Mesothelial cell of epicardium (in vitro differentiated cells): ENCODE results near the gene INPPL1. TPM values are rescaled to one million over a fixed set of nuclear protein-coding genes. Genes with fewer than 3 reads are reported as not detected.

Experiments used
- DNase-seq, 2 experiments: peaks; one replicate each; pipeline ENCODE4 v3.0.0; 2021; ENCODE audit warnings: low spot score in 2 of 2; ENCODE audit not compliant: unreplicated experiment in 2 of 2
- H3K27ac Mint-ChIP-seq: 2 replicates; pipeline ENCODE4 v1.8.0; 2021; ENCODE audit warnings: mixed read lengths
- H3K27me3 Mint-ChIP-seq: 2 replicates; pipeline ENCODE4 v1.8.0; 2021; ENCODE audit warnings: low read depth, mixed read lengths
- H3K36me3 Mint-ChIP-seq: 2 replicates; pipeline ENCODE4 v1.8.0; 2021; ENCODE audit warnings: mixed read lengths
- H3K4me1 Mint-ChIP-seq: 2 replicates; pipeline ENCODE4 v1.8.0; 2021; ENCODE audit warnings: mixed read lengths
- H3K4me3 Mint-ChIP-seq: 2 replicates; pipeline ENCODE4 v1.8.0; 2021; ENCODE audit warnings: mild to moderate bottlenecking, moderate library complexity, mixed read lengths
- H3K9me3 Mint-ChIP-seq: 2 replicates; pipeline ENCODE4 v1.8.0; 2021; ENCODE audit warnings: mixed read lengths
- total RNA-seq: library from RNA; stranded (reverse); gene quantifications from 3 replicates; pipeline ENCODE4 v1.2.1, GENCODE V29; 2021
- TF ChIP-seq, protein P1 (sequence below): fragments of 200-600 bp; sonication (generic); IDR thresholded peaks from one replicate; pipeline ENCODE4 v1.5.0; 2021; ENCODE audit warnings: antibody characterized with exemption; ENCODE audit not compliant: unreplicated experiment

The INPPL1 gene
- total RNA-seq, 1 donor from 2014 or later = 299 TPM

DNA sequence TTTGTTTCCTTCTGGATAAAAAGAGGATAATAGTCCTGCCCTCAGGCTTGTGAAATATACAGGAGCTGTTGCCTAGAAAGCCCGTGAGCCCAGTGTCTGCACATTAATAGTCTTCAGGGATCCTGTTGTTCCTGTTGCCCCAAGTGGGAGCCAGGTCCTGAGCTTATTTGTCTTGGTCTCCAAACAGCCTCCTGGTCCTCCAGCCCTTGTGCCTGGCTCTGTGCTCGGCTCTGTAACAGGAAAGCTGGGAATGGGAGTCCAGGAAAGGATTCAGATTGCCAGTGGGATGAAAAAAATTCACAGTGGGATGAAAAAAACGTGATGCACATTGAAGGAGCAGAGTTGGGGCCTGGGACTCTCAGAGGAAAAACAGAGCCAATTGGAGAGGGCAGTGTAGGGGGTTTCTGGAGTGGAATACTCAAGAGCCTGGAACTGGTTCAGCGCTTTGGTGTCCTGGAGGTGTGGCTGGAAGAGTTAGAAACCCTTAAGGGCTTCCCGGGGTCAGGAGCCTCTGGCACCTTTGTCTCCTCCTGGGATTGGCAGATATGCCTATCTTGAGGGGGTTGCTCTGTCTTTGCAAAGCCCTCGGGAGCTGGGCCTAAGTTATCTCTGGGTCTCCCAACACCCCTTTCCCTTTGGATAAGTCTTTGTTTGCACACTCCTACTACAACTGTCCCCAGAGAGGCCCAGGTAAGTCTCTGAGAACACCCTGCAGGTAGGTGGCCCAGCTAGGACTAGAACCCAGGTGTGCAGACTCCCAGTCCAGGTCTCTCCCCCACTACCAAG is 2.3 kb upstream of the INPPL1 start:
- Mint-ChIP-seq H3K27me3 (peaks cover 4% of the 10 kb centered on the region), H3K4me3 (peak overlapping the region; percentile 80), H3K27ac (peak overlapping the region; percentile 97), H3K9me3 (no peaks in the 10 kb centered on the region), H3K4me1 (peaks cover 27% of the 10 kb centered on the region), H3K36me3 (no peaks in the 10 kb centered on the region)
- peak in 1 of 2 experiments; percentile 38 for DNase-seq
- TF ChIP-seq, protein P1, sequence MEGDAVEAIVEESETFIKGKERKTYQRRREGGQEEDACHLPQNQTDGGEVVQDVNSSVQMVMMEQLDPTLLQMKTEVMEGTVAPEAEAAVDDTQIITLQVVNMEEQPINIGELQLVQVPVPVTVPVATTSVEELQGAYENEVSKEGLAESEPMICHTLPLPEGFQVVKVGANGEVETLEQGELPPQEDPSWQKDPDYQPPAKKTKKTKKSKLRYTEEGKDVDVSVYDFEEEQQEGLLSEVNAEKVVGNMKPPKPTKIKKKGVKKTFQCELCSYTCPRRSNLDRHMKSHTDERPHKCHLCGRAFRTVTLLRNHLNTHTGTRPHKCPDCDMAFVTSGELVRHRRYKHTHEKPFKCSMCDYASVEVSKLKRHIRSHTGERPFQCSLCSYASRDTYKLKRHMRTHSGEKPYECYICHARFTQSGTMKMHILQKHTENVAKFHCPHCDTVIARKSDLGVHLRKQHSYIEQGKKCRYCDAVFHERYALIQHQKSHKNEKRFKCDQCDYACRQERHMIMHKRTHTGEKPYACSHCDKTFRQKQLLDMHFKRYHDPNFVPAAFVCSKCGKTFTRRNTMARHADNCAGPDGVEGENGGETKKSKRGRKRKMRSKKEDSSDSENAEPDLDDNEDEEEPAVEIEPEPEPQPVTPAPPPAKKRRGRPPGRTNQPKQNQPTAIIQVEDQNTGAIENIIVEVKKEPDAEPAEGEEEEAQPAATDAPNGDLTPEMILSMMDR = no peak

DNA sequence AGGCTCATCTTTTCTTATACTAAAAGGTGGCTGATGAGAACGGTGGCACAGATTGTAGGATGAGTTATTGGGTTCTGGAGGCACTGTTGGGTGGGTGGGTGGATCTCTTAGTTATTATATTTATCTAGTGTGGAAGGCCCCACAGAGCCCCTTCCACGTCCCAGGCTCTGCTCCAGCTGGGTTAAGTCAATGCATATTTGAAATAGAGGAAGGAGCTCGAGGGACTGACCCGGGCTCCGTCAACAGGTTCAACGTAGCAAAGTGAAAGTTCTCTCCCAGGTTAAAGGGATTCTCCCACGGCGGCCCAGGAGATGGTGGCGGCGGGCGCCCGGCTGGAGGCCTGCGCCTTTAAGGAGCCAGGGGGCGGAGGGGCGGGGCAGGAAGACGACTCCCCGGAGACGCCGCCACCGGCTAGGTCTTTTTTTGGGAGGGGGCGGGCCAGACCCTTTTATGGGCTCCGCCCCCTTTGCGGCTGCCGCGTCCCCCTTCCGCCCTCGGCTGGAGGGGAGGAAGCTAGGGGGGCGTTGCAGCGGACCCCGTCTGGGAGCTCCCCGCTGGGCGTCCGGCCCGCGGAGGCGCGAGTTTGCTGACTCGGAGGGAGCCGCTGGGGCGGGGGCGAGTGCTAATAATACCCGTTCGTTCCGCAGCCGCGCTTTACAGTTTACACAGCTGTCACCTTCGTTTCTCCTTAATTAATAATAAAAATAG is 1.5 kb upstream of the INPPL1 start:
- no peaks in the 10 kb centered on the region for H3K9me3 Mint-ChIP-seq
- peaks cover 27% of the 10 kb centered on the region for H3K4me1 Mint-ChIP-seq
- TF ChIP-seq, protein P1 = no peak
- H3K27ac Mint-ChIP-seq = peak overlapping the region; percentile 97
- H3K27me3 Mint-ChIP-seq = peaks cover 4% of the 10 kb centered on the region
- peak overlapping the region; percentile 80 for H3K4me3 Mint-ChIP-seq
- no peaks in the 10 kb centered on the region for H3K36me3 Mint-ChIP-seq
- peak; percentile 94 to 95 for DNase-seq

DNA sequence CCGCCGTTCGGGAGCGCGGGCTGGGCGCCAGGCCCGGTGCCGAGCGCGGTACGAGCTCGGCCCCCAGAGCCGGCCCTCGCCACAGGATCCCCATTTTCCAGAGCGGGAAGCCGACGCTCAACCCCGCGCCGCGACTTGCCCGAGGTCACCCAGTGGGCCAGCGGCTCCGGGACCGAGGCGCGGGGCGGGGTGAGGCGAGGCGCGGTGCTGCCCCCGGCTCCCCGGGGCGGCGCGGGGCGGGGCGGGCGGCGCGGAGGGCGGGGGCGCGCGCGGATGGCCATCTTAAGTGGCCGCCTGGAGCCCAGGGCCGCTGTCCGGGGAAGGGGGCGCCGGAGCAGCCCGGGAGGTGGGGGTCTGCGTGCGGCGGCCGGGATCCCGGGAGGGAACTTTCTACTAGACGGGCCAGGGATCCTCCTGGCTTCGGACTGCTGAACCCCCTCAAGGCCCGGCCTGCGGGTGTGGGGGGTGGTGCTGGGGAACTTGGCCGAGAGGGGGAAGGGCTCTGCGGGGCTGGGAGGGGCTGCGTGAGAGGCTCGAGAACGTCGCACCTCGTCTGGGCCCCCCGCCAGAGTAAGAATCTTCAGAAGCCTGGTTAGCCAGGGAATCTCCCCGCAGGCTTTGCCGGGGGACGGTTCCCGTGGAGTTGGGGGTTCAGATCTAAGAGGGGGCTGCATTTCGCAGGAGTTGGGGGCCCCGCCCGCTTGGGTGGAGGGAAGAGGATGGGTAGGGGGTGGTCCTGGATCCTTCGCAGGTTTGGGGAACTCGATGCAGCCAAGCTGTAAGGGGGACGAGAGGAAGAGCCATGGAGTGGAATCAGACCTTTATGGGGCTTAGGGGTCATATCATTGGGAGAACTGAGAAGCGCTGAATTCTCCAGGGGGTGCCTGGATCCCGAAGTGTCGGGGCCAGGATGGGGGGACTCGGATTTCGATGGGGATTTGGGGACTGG is 678 bp upstream of the INPPL1 start:
- H3K4me1 Mint-ChIP-seq = peaks cover 27% of the 10 kb centered on the region

DNA sequence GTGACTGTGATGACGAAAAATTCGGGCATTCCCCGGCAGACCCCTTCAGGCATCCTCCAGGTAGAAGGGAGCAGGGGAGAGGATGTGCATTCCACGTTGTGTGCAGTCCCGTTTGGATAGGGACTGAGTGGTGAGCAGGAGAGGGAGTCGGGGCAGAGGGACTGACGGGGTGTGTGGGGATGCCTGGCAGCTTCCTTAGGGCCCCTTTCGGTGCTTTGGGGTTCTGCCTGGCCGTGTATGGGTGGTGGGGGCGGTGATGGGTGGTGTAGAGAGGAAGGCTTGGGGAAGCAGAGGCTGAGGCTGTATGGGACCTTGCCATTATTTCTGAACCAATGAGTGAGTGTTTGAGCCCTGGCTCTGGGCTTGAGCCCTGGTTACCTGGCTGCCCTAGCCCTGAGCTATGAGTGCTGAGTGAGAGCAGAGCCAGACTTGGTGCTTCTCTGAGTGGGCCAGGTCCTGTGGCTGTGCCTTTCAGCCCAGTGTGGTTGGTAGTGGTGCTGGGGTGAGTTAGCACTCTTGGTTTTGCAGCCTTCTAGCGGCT is 914 bp downstream of the INPPL1 start:
- TF ChIP-seq, protein P1 = no peak
- Mint-ChIP-seq H3K36me3 (peaks cover 6% of the 10 kb centered on the region), H3K4me1 (peaks cover 27% of the 10 kb centered on the region), H3K27ac (peak overlapping the region; percentile 84), H3K9me3 (no peaks in the 10 kb centered on the region), H3K4me3 (peak overlapping the region; percentile 79), H3K27me3 (no peaks in the 10 kb centered on the region)
- DNase-seq = peak in 1 of 2 experiments; percentile 45

More for the DNA sequence above, 678 bp upstream of the INPPL1 start:
- Mint-ChIP-seq H3K9me3 (no peaks in the 10 kb centered on the region), H3K27ac (peak overlapping the region; percentile 99), H3K27me3 (no peaks in the 10 kb centered on the region), H3K36me3 (peaks cover 1% of the 10 kb centered on the region), H3K4me3 (peak overlapping the region; percentile 96)
- peak in 1 of 2 experiments; percentile 81 for DNase-seq
- TF ChIP-seq, protein P1 = no peak

DNA sequence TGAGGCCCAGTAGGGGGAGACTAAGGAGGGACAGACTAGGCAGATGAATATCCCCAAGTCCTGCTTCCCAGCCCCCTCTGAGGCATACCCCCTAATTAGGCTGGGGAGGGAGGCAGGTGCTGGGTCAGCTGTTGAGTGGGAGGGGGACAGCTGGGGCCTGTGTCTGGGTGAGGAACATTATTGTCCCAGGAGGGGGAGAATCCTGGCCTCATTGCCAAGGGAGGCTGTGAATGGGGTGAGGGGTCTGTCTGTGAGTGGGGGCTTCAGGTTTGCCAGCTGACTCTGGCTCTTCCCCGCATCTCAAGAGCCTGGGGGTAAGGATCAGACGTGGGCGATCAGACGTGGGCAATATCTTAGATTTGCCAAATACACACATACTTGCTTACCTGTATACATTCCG is 2.1 kb downstream of the INPPL1 start:
- Mint-ChIP-seq H3K27me3 (no peaks in the 10 kb centered on the region), H3K27ac (no peak overlapping the region), H3K4me3 (peak overlapping the region; percentile 15), H3K36me3 (peaks cover 12% of the 10 kb centered on the region), H3K9me3 (no peaks in the 10 kb centered on the region), H3K4me1 (peaks cover 27% of the 10 kb centered on the region)
- DNase-seq = no peak
- TF ChIP-seq, protein P1 = no peak
